Esophagus muscularis mucosa (tissue), 3 donors: Measurements from ENCODE around the gene MTO1.

ENCODE experiments used
- POLR2AphosphoS5 ChIP-seq, 2 donors: sonication (generic); formaldehyde crosslinking; IDR thresholded peaks; one replicate each; pipeline ENCODE4 v1.6.1; 2017; ENCODE audit warnings: antibody characterized with exemption in 2 of 2
- TF ChIP-seq, protein P1 (sequence below), 3 experiments: fragments of 200-600 bp in 2 of 3; fragments of 450-650 bp in 1 of 3; sonication (generic) in 2 of 3; IDR thresholded peaks; one replicate each; pipeline ENCODE4 v1.5.1; 2017 to 2019; ENCODE audit warnings: antibody characterized with exemption in 3 of 3, mild to moderate bottlenecking in 2 of 3, moderate library complexity in 1 of 3

DNA sequence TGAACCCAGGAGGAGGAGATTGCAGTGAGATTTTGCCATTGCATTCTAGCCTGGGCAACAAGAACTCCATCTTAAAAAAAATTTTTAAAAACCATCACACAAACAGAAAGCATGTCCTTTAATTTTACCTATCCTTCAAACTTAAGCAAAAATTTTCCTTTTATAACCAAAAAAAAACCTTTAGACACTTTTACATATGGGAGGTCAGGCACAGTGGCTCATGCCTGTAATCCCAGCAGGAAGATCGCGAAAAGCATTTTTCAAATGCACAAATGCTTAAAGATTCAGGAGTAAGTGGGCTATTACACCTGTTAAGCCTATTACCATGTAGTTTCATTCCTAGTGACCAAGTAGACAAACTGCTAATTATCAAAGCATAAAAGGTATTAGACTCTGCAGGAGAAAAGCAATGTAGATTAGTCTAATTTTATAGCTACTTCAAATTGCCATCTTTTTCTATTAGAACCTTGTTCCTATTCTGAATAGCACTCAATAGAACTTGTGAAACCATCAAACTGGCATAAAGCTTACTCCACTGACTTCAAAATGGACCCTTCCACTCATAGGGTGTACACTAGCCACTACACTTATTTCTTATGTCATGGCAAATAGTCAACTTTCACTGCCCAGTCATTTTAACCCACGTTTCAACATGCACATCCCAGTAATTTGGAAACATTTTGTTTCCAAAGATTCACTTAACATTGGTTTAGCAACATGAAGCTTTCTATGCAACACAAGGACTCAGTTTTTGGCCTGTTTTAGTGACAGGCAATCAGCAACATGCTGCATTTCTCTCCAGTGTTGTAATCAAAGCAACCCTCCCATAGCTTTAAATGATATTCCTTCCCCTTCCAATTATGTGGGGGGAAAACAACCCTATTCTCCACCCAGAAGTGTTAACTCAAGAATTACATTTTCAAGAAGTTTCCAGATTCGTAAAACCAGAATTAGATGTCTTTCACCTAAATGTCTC lies 55.3 kb downstream of the MTO1 start:
- TF ChIP-seq POLR2AphosphoS5 (IDR thresholded peaks at IDR 0.05): peak in 1 of 2 donors; percentile 48
- TF ChIP-seq, protein P1, sequence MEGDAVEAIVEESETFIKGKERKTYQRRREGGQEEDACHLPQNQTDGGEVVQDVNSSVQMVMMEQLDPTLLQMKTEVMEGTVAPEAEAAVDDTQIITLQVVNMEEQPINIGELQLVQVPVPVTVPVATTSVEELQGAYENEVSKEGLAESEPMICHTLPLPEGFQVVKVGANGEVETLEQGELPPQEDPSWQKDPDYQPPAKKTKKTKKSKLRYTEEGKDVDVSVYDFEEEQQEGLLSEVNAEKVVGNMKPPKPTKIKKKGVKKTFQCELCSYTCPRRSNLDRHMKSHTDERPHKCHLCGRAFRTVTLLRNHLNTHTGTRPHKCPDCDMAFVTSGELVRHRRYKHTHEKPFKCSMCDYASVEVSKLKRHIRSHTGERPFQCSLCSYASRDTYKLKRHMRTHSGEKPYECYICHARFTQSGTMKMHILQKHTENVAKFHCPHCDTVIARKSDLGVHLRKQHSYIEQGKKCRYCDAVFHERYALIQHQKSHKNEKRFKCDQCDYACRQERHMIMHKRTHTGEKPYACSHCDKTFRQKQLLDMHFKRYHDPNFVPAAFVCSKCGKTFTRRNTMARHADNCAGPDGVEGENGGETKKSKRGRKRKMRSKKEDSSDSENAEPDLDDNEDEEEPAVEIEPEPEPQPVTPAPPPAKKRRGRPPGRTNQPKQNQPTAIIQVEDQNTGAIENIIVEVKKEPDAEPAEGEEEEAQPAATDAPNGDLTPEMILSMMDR (IDR thresholded peaks at IDR 0.05): no peak
